GM13976 (cell line): ENCODE measurements around the gene IGSF9.
"Not testable (repeated sequence)": the region's sequence is repeated elsewhere in the genome, so short reads cannot be mapped to it uniquely, and the experiment has no call there.

ENCODE experiments used
- DNase-seq: peaks from one replicate; pipeline ENCODE4 v3.0.0; 2012; ENCODE audit warnings: low spot score
- in situ Hi-C: fragments of 300-500 bp; cut with MboI; formaldehyde crosslinking; loops from one replicate; pipeline ENCODE4 v1.12.0; 2022; ENCODE audit warnings: low sequenced_read_pairs, mixed read lengths, inconsistent platforms; ENCODE audit not compliant: unreplicated experiment
- TF ChIP-seq, protein P1 (sequence below): IDR thresholded peaks from 2 replicates; pipeline ENCODE4 v1.5.1; 2012; ENCODE audit warnings: borderline replicate concordance, mild to moderate bottlenecking; ENCODE audit not compliant: insufficient read depth; ENCODE audit errors: extremely low read depth, missing control alignments, control extremely low read depth

Gene IGSF9

GRCh38 chr1:159900086-159900680 is 45.2 kb downstream of the IGSF9 start, which contains the start of gene CFAP45:
Gene CFAP45, minus strand, starts transcription at chr1:159900165. Its CDS starts 67 bp downstream, at chr1:159900098.
- in situ Hi-C loops: no loop called here
- TF ChIP-seq, protein P1, sequence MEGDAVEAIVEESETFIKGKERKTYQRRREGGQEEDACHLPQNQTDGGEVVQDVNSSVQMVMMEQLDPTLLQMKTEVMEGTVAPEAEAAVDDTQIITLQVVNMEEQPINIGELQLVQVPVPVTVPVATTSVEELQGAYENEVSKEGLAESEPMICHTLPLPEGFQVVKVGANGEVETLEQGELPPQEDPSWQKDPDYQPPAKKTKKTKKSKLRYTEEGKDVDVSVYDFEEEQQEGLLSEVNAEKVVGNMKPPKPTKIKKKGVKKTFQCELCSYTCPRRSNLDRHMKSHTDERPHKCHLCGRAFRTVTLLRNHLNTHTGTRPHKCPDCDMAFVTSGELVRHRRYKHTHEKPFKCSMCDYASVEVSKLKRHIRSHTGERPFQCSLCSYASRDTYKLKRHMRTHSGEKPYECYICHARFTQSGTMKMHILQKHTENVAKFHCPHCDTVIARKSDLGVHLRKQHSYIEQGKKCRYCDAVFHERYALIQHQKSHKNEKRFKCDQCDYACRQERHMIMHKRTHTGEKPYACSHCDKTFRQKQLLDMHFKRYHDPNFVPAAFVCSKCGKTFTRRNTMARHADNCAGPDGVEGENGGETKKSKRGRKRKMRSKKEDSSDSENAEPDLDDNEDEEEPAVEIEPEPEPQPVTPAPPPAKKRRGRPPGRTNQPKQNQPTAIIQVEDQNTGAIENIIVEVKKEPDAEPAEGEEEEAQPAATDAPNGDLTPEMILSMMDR: no peak
- DNase-seq: peak; percentile 83

DNA sequence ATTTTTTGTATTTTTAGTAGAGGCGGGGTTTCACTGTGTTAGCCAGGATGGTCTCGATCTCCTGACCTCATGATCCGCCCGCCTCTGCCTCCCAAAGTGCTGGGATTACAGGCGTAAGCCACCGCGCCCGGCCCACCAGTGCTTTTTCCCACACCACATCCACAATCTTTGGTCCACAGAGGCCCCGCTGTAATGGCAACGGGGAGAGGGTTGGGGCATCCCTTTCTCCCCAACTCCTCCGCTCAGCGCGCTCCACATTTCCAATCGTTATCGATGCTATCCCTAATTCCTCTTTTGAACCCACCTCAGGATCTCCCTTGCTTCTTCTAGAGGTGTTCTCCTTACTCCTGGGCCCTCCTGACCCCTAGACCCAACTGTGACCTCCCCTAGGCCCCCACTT is 45.8 kb downstream of the IGSF9 start:
- DNase-seq, in situ Hi-C loops: not testable (repeated sequence)

GRCh38 chr1:159898527-159898926 is 46.9 kb downstream of the IGSF9 start:
- in situ Hi-C loops: no loop called here

GRCh38 chr1:159897962-159898361 is 47.5 kb downstream of the IGSF9 start:
- TF ChIP-seq, protein P1: no peak
- no peak for DNase-seq
- in situ Hi-C loops: no loop called here

More at GRCh38 chr1:159898527-159898926, 46.9 kb downstream of the IGSF9 start:
- TF ChIP-seq, protein P1: no peak
- DNase-seq: no peak

DNA sequence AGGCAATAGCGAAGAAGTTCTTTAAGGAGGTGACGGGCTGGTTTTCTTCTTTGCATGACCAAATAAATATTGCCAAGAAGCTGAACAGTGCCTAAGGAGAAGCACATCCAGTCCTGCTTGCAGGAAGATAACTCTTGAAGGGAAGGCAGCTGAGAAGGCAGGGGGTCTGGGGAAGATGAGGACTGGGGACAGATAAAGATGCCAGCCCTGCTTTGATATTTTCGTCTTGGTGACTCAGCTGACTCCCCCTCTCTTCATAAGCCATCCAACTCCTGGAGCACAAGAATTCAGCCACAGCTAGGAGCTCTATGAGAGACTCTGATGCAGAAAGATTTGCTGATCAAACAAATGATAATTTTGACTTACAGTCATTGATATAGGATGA is 48.9 kb downstream of the IGSF9 start:
- no peak for DNase-seq
- in situ Hi-C loops: no loop called here
- TF ChIP-seq, protein P1: no peak

- TF ChIP-seq, protein P1: no peak
- DNase-seq: no peak
- in situ Hi-C loops: no loop called here
Observed at GRCh38 chr1:159895836-159896545, 49.4 kb downstream of the IGSF9 start.

- in situ Hi-C loops: no loop called here
- TF ChIP-seq, protein P1: no peak
- DNase-seq: no peak
Observed at GRCh38 chr1:159895286-159895685, 50.1 kb downstream of the IGSF9 start.
